Measurements from ENCODE around the gene TNRC6C. TPM values are rescaled to one million over a fixed set of nuclear protein-coding genes. Genes with fewer than 3 reads are reported as not detected.

TNRC6C gene
- total RNA-seq, 2 experiments from 2014 or later, result 50.7 to 57.3 TPM

DNA sequence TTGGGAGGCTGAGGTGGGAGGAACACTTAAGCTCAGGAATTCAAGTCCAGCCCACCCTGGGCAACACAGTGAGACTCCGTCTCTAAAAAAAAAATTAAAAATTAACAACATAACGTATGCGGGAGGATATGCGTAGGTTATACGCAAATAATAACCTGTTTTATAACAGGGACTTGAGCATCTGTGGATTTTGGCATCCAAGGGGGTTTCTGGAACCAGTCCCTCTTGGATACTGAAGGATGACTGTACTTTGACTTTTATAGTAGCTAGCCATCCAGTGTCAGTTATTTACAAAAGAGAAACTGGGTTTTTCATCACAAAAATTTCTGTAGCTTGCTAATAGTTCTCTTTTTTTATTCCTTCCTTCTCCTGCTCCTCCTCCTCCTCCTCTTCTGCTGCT lies 64.5 kb downstream of the TNRC6C start:
- H3K4me1 Mint-ChIP-seq (ENCODE audit: low read depth), result peaks cover 51% of the 10 kb centered on the region
- intact Hi-C loops (cut with DNase I, micrococcal nuclease), result no loop called here
- DNase-seq, result no peak
- no peak overlapping the region for H3K4me3 Mint-ChIP-seq
- Histone ChIP-seq H3K4me1 (ENCODE audit: insufficient read depth, low read length) (peaks cover 16% of the 10 kb centered on the region), H3K4me3 (ENCODE audit: low read length) (no peak overlapping the region), H3K36me3 (ENCODE audit: insufficient read depth, low read length) (peaks cover 14% of the 10 kb centered on the region), H3K27ac (ENCODE audit: low read depth in 1 of 2, low read length in 2 of 2) (no peak overlapping the region), H3K9me3 (ENCODE audit: control insufficient read depth in 1 of 2, insufficient read depth in 1 of 2, low read length in 2 of 2) (no peaks in the 10 kb centered on the region), H3K27me3 (ENCODE audit: control insufficient read depth in 1 of 2, insufficient read depth in 2 of 2, low read length in 2 of 2) (no peaks in the 10 kb centered on the region)
- TF ChIP-seq, protein P1, sequence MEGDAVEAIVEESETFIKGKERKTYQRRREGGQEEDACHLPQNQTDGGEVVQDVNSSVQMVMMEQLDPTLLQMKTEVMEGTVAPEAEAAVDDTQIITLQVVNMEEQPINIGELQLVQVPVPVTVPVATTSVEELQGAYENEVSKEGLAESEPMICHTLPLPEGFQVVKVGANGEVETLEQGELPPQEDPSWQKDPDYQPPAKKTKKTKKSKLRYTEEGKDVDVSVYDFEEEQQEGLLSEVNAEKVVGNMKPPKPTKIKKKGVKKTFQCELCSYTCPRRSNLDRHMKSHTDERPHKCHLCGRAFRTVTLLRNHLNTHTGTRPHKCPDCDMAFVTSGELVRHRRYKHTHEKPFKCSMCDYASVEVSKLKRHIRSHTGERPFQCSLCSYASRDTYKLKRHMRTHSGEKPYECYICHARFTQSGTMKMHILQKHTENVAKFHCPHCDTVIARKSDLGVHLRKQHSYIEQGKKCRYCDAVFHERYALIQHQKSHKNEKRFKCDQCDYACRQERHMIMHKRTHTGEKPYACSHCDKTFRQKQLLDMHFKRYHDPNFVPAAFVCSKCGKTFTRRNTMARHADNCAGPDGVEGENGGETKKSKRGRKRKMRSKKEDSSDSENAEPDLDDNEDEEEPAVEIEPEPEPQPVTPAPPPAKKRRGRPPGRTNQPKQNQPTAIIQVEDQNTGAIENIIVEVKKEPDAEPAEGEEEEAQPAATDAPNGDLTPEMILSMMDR (IDR thresholded peaks at IDR 0.05), result no peak
- ChIA-PET CTCF (no interaction called here), POLR2A (interaction anchor here (1.5 kb wide), 1 partner anchor 65 kb away, joined by 3 read pairs; the partner anchor contains the start of gene TNRC6C)
- H3K9me3 Mint-ChIP-seq, result no peaks in the 10 kb centered on the region
- no peak for ATAC-seq (ENCODE audit: poor library complexity)
- peaks cover 50% of the 10 kb centered on the region for H3K36me3 Mint-ChIP-seq (ENCODE audit: low read depth)
- no peaks in the 10 kb centered on the region for H3K27me3 Mint-ChIP-seq
- H3K27ac Mint-ChIP-seq, result no peak overlapping the region

DNA sequence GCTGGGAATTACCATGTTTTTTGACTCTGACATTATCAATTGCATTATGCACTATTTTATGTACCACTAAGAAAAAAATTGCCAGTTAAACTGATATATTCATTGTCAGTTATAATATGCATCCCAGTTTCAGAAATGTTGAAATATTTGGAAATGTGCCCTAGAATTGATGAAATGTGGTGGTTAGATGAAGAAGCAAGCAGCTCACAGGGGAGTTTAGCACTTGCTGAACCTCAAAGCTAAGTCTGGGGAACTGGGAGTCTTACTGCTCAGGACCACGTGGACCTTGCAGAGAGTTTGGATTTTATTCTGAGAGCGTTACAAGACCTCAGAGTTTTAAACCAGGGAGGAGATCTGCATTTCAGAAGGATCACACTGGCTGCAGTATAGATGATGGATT lies 67.9 kb downstream of the TNRC6C start:
- no peak for ATAC-seq (ENCODE audit: poor library complexity)
- H3K27me3 Mint-ChIP-seq, result no peaks in the 10 kb centered on the region
- peak overlapping the region; percentile 45 for H3K27ac Mint-ChIP-seq
- POLR2A ChIA-PET, result interaction anchor here (0.8 to 1.7 kb wide), 2 partner anchors 10 to 68 kb away, joined by 3 read pairs; partner anchors contain the start of gene TNRC6C
- Histone ChIP-seq H3K27ac (ENCODE audit: low read depth in 1 of 2, low read length in 2 of 2) (no peak overlapping the region), H3K4me3 (ENCODE audit: low read length) (no peak overlapping the region), H3K27me3 (ENCODE audit: control insufficient read depth in 1 of 2, insufficient read depth in 2 of 2, low read length in 2 of 2) (no peaks in the 10 kb centered on the region), H3K9me3 (ENCODE audit: control insufficient read depth in 1 of 2, insufficient read depth in 1 of 2, low read length in 2 of 2) (no peaks in the 10 kb centered on the region), H3K36me3 (ENCODE audit: insufficient read depth, low read length) (peaks cover 18% of the 10 kb centered on the region), H3K4me1 (ENCODE audit: insufficient read depth, low read length) (peaks cover 5% of the 10 kb centered on the region)
- no peaks in the 10 kb centered on the region for H3K9me3 Mint-ChIP-seq
- peaks cover 34% of the 10 kb centered on the region for H3K4me1 Mint-ChIP-seq (ENCODE audit: low read depth)
- CTCF ChIA-PET, result interaction anchor here (1.3 to 2.0 kb wide), 2 partner anchors 10 to 14 kb away, joined by 3 to 4 read pairs; no protein-coding TSS in a partner anchor
- TF ChIP-seq, protein P1 (IDR thresholded peaks at IDR 0.05), result no peak
- peaks cover 54% of the 10 kb centered on the region for H3K36me3 Mint-ChIP-seq (ENCODE audit: low read depth)
- intact Hi-C loops (cut with DNase I, micrococcal nuclease), result no loop called here
- no peak overlapping the region for H3K4me3 Mint-ChIP-seq
- no peak for DNase-seq

DNA sequence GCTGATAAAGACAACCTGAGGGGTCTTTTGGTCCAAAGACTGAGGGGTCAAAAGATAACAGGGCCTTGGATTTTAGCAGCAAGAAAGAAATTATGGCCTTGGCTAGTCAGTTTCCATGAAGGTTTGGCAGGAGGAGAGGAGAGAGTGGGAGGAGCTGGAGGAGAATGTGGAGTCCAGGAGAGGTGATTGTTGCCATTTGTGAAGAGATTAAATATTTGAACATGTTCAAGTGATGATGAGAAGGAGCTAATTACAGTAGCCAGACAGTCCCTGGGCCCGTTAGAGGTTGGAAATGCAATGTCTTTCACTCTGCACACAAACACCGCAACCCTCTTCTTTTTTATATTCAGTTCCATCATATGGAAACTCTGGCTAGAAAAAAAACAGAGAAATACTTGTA lies 68.6 kb downstream of the TNRC6C start:
- peaks cover 5% of the 10 kb centered on the region for H3K4me1 ChIP-seq (ENCODE audit: insufficient read depth, low read length)
- no peaks in the 10 kb centered on the region for H3K27me3 ChIP-seq (ENCODE audit: control insufficient read depth in 1 of 2, insufficient read depth in 2 of 2, low read length in 2 of 2)
- no peaks in the 10 kb centered on the region for H3K9me3 ChIP-seq (ENCODE audit: control insufficient read depth in 1 of 2, insufficient read depth in 1 of 2, low read length in 2 of 2)
- H3K27me3 Mint-ChIP-seq, result no peaks in the 10 kb centered on the region
- H3K4me3 Mint-ChIP-seq, result no peak overlapping the region
- peak overlapping the region; percentile 45 for H3K27ac Mint-ChIP-seq
- POLR2A ChIA-PET, result interaction anchor here (1.7 kb wide), 1 partner anchor 69 kb away, joined by 3 read pairs; the partner anchor contains the start of gene TNRC6C
- H3K9me3 Mint-ChIP-seq, result no peaks in the 10 kb centered on the region
- H3K36me3 Mint-ChIP-seq (ENCODE audit: low read depth), result peaks cover 58% of the 10 kb centered on the region
- CTCF ChIA-PET, result interaction anchor here (2.0 kb wide), 1 partner anchor 13 kb away, joined by 4 read pairs; no protein-coding TSS in a partner anchor
- TF ChIP-seq, protein P1 (IDR thresholded peaks at IDR 0.05), result no peak
- peaks cover 34% of the 10 kb centered on the region for H3K4me1 Mint-ChIP-seq (ENCODE audit: low read depth)
- no peak for ATAC-seq (ENCODE audit: poor library complexity)
- peaks cover 25% of the 10 kb centered on the region for H3K36me3 ChIP-seq (ENCODE audit: insufficient read depth, low read length)
- H3K4me3 ChIP-seq (ENCODE audit: low read length), result no peak overlapping the region
- DNase-seq, result no peak
- H3K27ac ChIP-seq (ENCODE audit: low read depth in 1 of 2, low read length in 2 of 2), result no peak overlapping the region
- intact Hi-C loops (cut with DNase I, micrococcal nuclease), result no loop called here

All from CD4-positive, alpha-beta T cell (primary cell).